HG02943 (cell line): ENCODE measurements around the gene SWT1.
A peak's percentile ranks its signal among the peaks of the same experiment; 100 is the strongest.
"Not testable (repeated sequence)": the region's sequence is repeated elsewhere in the genome, so short reads cannot be mapped to it uniquely, and the experiment has no call there.

Experiments used
- ATAC-seq: cut with Tn5 transposase; IDR thresholded peaks from one replicate; pipeline ENCODE4 v1.9.1; 2021; ENCODE audit warnings: mild to moderate bottlenecking, low read depth, moderate library complexity; ENCODE audit not compliant: unreplicated experiment

The SWT1 gene

DNA sequence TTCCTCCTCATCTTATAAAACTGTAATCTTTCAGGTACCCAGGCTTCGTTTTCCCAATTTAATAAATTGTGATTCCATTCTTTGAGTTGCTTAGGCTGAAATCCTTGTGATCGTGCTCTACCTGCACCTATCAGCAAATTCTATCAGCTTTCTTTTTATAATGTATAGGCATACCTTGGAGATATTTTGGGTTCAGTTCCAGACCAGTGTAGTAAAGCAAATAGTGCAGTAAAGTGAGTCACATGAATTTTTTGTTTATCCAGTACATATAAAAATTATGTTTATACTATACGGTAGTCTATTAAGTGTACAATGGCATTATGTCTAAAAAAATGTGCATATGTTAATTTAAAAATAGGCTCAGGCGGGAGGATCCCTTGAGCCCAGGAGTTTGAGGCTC lies 5.5 kb downstream of the SWT1 start:
- no peak for ATAC-seq

DNA sequence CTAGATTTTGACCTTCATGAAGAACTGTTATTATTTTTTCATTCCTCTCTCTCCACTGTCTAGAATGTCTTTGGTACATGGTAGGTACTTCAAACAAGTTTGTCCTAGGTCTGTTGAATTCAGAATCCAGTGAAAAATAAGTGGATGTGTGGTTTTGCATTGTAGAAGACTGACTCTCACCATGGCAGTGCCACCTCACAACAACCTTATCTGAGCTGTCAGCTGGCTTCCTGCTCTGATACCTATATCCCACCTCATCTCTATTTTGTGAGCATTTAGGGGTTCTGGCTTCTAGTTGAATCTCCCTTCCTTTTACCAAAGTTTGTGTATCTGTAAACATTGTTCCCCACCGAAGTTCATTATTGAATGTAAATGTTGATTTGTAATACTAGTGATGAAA lies 9.1 kb downstream of the SWT1 start:
- ATAC-seq: no peak

DNA sequence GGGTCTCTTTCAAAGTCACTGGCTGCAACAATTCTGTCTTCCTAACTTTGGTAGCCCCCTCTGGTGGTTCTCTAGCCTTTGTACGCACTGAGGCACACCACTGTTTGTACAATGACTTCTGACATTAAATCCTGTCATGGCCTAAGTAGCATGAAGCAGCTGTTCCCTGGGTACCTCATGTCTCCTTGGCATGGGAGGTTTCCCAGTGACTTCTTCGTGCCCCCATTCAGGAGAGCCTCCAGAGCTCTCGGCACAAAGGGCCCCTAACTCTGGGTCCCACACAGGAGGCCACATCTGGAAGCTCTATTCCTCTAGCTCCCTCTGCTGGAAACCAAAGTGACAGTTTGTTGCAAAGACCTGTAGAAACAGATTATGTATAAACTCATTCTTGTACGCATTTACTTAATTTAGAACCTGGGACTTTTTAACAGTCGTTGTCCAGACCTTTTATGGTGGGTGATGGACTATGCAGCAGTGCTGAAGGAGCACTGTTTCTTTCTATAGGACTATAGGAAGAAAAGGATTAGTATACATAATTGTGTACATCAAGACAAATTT lies 13.4 kb downstream of the SWT1 start:
- peak; percentile 86 for ATAC-seq

DNA sequence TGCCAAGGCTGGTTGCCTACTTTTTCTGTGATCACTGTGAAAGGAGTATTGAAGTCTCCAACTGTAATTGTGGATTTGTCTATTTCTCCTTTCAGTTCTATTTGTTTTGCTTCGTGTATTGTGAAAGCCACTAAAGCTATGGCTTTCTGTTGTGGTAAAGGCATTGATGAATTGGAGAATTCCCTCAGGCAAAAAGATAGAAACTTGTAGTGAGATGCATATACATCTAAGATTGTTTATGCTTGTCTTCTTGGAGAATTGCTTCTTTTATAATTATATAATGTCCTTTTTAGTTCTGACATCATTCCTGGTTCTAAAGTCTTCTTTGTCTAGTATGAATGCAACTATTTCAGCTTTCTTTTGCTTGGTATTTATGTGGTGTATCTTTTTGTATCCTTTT lies 36.8 kb downstream of the SWT1 start:
- no peak for ATAC-seq

DNA sequence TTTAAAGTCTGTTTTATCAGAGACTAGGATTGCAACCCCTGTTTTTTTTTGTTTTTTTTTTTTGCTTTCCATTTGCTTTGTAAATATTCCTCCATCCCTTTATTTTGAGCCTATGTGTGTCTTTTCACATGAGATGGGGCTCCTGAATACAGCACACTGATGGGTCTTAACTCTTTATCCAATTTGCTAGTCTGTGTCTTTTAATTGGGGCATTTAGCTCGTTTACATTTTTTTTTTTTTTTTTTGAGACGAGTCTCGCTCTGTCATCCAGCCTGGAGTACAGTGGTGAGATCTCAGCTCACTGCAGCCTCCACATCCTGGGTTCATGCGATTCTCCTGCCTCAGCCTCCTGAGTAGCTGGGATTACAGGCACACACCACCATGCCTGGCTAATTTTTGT lies 41.7 kb downstream of the SWT1 start:
- ATAC-seq: not testable (repeated sequence)

DNA sequence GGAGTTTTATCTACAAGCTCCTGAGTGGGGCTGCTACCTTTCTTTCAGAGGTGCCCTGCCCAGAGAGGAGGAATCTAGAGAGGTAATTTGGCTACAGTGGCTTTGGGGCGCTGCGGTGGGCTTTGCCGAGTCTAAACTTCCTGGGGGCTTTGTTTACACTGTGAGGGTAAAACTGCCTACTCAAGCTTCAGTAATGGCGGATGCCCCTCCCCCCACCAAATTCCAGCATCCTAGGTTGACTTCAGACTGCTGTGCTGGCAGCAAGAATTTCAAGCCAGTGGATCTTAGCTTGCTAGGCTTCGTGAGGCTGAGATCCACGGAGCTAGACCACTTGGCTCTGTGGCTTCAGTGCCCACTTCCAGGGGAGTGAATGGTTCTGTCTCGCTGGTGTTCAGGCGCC lies 43.9 kb downstream of the SWT1 start:
- ATAC-seq: no peak

DNA sequence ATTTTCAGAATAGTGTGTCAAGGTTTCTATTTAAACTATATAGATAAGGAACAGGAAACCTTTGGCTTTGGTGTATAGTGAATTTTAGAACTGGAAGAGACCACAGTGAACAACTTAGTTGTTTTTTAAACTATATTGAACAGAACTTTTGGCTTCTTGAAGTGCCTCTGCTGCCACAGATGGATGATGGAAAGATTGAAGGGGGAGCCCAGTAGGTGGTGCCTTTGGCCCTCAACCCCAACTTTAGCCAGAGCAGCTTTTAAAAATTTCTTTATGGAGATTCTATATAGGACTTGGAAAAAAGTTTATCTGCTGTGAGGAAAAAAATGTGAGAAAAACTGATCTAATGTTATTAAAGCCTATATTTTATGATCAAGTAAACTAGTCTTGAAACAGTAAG lies 50.2 kb downstream of the SWT1 start:
- no peak for ATAC-seq

DNA sequence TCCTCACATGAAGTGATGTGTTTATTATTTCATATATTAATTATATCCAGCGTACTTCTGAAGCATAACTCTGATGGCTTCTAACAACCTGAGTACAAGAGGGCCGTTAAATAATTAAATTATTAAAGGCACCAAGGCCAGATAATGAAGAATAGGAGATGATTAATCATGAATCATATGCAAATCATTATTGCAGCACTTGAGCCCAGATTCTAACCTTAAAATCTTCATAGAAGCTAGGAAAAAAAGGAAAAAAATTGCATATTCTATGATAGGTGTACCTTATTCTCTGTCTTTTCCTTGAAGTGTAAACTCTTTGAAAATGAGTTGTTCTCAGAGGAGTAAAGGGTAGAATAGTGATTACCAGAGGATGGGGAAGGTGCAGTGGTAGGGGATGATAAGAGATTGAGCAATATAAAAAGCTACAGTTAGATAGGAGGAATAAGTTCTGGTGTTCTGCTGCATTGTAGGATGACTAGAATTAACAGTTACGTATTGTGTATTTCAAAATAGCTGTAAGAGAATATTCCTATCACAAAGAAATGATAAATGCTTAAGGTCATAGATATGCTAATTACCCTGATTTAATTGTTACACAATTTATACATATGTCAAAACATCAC lies 51.1 kb downstream of the SWT1 start:
- ATAC-seq: no peak

DNA sequence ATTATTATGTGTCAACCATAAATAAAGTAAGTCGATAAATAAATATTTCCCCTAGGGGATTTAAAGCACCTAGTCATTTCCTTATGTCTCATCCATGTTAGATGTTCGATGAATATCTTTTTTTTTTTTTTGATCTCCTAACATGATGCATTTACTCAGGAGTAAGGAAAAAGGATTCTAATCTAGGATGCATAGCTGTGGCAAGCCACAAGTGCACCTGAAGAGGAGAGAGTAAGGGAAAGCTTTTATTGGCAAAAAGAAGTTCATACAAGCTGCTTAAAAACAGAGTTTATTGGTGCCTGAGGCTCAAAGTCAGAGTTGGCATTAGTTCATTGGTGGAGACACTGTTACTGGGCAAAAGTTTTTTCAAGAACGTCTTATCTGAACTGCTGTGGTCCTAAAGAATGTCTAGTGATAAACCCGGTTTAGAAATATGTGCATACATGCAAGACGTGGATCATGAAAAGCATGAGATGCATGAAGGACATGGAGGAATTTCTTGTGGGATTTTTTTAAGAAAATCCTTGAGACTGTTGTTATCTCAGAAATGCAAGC lies 51.7 kb downstream of the SWT1 start:
- no peak for ATAC-seq

DNA sequence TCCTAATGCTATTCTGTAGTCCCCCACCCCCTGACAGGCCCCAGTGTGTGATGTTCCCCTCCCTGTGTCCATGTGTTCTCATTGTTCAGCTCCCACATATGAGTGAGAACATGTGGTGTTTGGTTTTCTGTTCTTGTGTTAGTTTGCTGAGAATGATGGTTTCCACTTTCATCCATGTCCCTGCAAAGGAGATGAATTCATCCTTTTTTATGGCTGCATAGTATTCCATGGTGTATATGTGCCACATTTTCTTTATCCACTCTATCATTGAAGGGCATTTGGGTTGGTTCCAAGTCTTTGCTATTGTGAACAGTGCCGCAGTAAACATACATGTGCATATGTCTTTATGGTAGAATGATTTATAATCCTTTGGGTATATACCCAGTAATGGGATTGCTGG lies 52.4 kb downstream of the SWT1 start:
- ATAC-seq: not testable (repeated sequence)

DNA sequence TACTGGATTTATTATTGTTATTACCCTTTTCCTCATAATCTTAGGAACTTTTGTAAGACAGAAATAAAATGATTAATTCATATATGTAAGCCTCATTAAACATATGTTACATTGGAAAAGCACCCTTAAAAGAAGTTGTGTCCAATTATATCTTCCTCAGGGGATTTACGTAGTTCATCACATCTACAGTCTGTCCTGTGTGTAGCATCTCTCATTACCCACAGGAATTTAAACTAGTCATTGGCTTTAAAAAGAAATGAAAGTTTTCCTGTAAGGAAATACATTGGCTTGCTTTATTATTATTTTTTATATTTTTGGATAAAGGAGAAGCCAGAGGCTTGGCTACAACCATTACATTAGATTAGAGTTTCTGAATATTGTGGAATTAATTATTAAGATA lies 56.1 kb downstream of the SWT1 start:
- ATAC-seq: no peak

DNA sequence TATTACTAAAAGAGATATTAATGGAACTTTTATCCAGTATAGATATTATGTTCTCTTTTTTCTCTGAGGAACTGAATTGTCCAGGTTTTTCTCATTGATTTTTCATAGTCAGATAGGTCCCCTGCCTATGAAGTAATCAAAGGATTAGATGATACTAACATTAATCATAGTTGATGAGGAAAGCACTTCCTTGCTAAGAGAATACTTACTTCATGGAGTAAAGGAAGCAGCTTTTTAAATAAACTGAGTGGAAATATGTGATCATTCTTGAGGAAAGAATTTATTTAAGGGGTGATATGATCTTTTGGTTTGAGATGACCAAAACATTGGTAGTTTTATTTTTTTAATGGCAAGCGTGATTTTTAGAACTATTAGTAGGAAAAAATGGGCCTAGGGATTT lies 58.9 kb downstream of the SWT1 start:
- no peak for ATAC-seq

DNA sequence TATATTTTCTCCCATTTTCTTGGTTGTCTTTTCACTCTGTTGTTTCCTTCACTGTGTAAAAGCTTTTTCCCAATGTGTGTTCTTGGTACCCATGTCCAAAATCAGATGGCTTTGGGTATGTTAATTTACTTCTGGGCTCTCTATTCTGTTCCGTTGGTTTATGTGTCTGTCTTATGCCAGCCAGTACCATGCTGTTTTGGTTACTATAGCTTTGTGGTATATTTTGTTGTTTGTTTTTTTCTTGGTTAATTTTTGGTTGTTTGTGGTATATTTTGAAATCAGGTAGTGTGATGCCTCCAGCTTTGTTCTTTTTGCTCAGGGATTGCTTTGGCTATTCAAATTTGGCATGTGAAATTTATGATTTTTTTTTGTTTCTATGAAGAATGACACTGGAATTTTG lies 67.2 kb downstream of the SWT1 start:
- ATAC-seq: no peak

DNA sequence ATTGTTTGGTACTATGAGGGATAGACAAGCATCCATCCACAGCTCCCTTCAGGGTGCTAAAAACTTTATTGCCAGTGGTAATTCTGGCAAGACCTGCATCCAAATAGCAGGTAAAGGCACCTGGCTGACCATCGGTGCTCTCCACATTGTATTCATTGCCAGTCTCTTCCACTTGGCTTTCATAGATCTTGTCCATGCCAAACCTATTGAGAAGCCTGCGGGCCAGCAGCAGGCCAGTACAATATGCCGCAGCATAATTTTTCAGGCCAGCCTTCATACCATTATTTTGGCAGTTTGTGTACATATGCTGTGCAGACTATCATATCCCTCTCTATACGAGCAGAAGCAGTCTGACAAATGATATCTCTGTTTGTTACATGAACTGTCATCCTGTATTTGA lies 70.2 kb downstream of the SWT1 start:
- ATAC-seq: no peak

DNA sequence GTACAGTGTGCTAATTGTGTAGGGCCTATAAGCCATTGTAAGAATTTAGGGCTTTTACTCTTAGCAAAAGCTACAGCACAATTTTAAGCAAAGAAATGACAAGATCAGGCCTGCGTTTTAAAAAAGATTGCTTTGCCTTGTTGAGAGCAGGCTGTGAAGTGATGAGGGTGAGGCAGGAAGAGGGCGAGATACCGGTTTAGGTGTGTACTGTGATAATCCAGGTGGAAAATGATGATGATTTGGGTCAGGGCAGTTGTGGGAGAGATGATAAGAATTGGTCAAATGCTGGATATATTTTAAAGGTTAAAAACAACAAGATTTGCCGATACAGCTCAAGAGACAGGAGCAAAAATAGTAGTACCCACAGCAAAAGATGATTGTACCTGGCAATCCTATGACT lies 72.0 kb downstream of the SWT1 start:
- ATAC-seq: no peak

DNA sequence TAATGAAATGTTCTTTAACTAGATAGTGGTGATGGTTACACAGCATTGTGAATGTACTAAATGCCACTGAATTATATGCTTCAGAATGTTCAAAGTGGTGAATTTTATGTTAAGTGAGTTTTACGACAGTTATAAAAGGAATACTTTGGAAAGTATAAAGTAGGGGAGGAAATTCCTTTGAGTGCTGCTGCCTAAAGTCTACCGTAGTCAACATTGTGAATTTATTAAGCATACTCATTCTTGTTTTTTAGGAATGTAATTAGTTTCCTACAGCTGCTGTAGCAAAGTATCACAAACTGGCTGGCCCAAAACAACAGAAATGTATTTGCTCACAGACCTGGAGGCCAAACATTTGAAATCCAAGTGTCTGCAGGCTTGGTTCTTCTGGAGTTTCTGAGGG lies 73.0 kb downstream of the SWT1 start:
- ATAC-seq: no peak

DNA sequence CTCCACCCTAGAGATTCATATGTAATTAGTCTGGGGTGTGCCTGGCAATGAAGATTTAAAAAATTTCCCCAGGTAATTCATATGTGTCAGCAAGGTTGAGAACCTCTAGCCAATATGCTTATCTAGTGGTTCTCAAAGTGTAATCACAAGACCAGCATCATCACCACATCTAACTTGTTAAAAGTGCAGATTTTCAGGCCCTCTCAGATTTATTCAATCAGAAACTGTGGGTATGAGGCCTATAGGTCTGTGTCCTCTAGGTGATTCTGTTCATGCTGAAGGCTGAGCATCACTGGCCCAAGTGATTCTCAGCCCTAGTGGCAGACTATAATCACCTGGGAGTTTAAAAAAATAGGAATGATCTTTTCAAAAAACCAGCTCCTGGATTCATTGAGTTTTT lies 75.9 kb downstream of the SWT1 start:
- no peak for ATAC-seq

DNA sequence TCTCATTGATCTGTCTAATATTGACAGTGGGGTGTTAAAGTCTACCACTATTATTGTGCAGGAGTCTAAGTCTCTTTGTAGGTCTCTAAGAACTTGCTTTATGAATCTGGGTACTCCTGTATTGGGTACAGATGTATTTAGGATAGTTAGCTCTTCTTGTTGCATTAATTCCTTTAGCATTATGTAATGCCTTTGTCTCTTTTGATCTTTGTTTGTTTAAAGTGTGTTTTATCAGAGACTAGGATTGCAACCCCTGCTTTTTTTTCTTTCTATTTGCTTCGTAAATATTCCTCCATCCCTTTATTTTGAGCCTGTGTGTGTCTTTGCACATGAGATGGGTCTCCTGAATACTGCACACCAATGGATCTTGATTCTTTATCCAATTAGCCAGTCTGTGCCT lies 77.2 kb downstream of the SWT1 start:
- not testable (repeated sequence) for ATAC-seq

DNA sequence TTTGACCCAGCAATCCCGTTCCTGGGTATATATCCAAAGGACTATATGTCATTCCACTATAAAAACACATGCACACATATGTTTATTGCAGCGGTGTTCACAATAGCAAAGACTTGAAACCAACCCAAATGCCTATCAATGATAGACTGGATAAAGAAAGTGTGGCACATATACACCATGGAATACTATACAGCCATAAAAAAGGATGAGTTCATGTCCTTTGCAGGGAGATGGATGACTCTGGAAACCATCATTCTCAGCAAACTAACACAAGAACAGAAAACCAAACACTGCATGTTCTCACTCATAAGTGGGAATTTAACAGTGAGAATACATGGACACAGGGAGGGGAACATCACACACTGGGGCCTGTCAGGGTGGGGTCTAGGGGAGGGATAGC lies 80.2 kb downstream of the SWT1 start:
- not testable (repeated sequence) for ATAC-seq

DNA sequence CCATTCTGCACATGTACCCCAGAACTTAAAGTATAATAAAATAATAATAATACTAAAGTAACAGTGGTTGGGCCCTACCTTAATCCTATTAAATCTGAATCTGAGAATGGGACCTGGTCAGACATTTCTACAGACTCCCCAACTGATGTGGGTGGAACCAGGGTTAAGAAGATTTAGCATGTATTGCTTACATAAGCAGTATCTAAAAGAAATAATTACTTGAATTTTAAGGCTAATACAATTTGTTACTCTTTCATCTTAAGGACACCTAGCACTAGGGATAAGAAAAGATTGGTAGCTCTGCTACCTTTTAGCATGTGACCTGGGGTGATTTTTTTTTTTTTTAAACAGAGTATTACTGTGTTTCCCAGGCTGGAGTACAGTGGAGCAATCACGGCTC lies 80.7 kb downstream of the SWT1 start:
- no peak for ATAC-seq

DNA sequence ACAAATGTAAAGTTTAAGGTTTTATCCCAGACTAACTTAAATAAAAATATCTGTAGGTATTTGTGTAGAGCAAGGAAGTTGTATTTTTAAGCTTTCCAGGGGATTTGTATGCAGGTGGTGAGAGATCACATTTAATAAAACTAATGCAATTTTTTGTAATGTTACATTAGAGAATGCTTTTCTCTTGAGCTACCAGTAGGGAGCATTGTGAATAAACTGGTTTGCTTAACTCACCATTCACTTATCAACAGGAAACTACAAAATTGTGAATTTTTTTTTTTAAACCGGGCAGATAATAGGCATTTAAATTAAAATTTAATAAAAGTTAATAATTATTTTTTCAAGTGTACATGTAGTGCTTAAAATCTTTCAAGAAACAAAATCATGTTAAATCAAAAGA lies 81.5 kb downstream of the SWT1 start:
- ATAC-seq: no peak

DNA sequence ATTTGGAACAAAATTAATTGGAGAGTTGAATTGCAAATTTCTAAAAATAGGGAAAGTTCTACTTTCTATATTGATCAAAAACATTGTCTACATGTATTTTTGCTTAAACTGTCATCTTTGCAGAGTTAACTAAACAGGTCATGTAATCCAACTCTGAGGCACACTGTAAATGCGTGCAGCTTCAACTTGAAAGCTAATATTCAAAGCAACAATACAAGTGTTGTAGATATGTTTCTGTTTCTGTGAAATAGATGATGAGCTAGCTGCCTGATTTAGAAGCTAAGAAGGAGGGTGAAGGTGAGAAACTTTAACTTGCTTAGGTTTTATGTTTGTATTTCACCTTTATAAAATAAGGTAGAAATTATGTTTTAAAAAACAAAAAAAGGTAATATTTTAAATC lies 82.9 kb downstream of the SWT1 start:
- no peak for ATAC-seq

DNA sequence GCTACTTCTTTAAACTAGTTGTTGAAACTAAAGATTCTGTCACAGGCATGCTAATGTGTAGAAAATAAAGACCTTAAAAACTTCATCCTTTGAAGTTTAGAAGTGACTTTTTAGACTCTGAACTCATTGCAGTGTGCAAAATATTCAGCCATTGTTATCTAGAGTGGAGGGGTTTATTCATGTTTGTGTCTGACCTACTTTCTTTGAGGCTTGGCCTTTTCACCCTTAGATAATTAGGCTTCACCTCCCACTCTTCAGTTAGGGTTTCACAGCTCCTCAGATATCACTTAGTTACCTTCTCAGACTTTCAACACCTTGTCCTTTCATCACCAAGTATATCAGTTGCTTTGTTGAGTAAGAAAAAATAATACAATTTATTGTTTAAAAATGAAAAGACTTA lies 84.2 kb downstream of the SWT1 start:
- ATAC-seq: no peak
